ENCODE measurements around the gene CXCL8. TPM values are rescaled to one million over a fixed set of nuclear protein-coding genes. Genes with fewer than 3 reads are reported as not detected.
A peak's percentile ranks its signal among the peaks of the same experiment; 100 is the strongest.

Gene CXCL8
- polyA plus RNA-seq, 2 of the 4 experiments (the other 2 are of a cell fraction), result 4.4 to 57.2 TPM

GRCh38 chr4:73704314-73705055 lies 35.9 kb upstream of the CXCL8 start (continued):
- TF ChIP-seq KDM1A (IDR thresholded peaks at IDR 0.05; ENCODE audit: low read depth) (no peak), REST (IDR thresholded peaks at IDR 0.05) (no peak), RFX5 (IDR thresholded peaks at IDR 0.05) (no peak), RAD21 (conservative IDR thresholded peaks at IDR 0.05 in 1 of 2, IDR thresholded peaks at IDR 0.05 in 1 of 2) (peak in 1 of 2 experiments; percentile 42; a peak in 2 of 5 replicates), HDAC2 (IDR thresholded peaks at IDR 0.05) (no peak), POLR2A (IDR thresholded peaks at IDR 0.05; ENCODE audit: low read length) (no peak), PHF8 (IDR thresholded peaks at IDR 0.05; ENCODE audit: borderline replicate concordance, low read depth) (no peak), ZFP36 (IDR thresholded peaks at IDR 0.05; ENCODE audit: borderline replicate concordance, partially characterized antibody) (no peak), ZC3H11A (IDR thresholded peaks at IDR 0.05) (no peak), MAZ (IDR thresholded peaks at IDR 0.05; ENCODE audit: borderline replicate concordance, low read depth, low read length) (no peak), MAX (IDR thresholded peaks at IDR 0.05) (peak; percentile 91), ELK1 (IDR thresholded peaks at IDR 0.05; ENCODE audit: low read depth, low read length) (no peak), EHMT2 (IDR thresholded peaks at IDR 0.05; ENCODE audit: low read depth) (no peak), RCOR1 (IDR thresholded peaks at IDR 0.05; ENCODE audit: low read depth, low read length) (no peak), KDM5A (IDR thresholded peaks at IDR 0.05) (no peak), NPAS2 (CRISPR knock-in tag; IDR thresholded peaks at IDR 0.05; ENCODE audit: borderline replicate concordance) (no peak), HEYL (CRISPR knock-in tag; IDR thresholded peaks at IDR 0.05) (no peak; the same call in 1 of the 2 replicates), E2F6 (IDR thresholded peaks at IDR 0.05; ENCODE audit: borderline replicate concordance, low read depth) (peak; percentile 47; the same call in 1 of the 2 replicates), ATOH8 (CRISPR knock-in tag; IDR thresholded peaks at IDR 0.05; ENCODE audit: low read depth) (peak; percentile 36; the same call in 1 of the 2 replicates), NR3C1 (IDR thresholded peaks at IDR 0.05) (no peak), TFCP2L1 (CRISPR knock-in tag; IDR thresholded peaks at IDR 0.05) (no peak), NFE2L2 (conservative IDR thresholded peaks at IDR 0.05; ENCODE audit: low read length) (peak; percentile 65)

Measured in A549 (cell line).